ENCODE data around the gene GPR18. TPM values are rescaled to one million over a fixed set of nuclear protein-coding genes. Genes with fewer than 3 reads are reported as not detected.

GPR18 gene
- total RNA-seq, 1 experiment from 2014 or later, result not detected

GRCh38 chr13:99256283-99256682 lies 1.9 kb downstream of the GPR18 start:
- Histone ChIP-seq H3K9me3 (ENCODE audit: insufficient read depth, low read depth) (no peaks in the 10 kb centered on the region), H3K4me1 (replicated peaks; ENCODE audit: insufficient read depth) (no peaks in the 10 kb centered on the region), H3K4me3 (no peak overlapping the region), H3K27me3 (ENCODE audit: insufficient read depth, low read depth) (no peaks in the 10 kb centered on the region), H3K36me3 (ENCODE audit: low read depth) (peaks cover 27% of the 10 kb centered on the region; the same call in 1 of the 2 replicates), H3K9me2 (ENCODE audit: insufficient read depth) (no peaks in the 10 kb centered on the region), H4K20me1 (ENCODE audit: insufficient read depth) (peaks cover 19% of the 10 kb centered on the region; the same call in 1 of the 2 replicates), H2AFZ (no peak overlapping the region), H3F3A (ENCODE audit: insufficient read depth, low read depth) (peaks cover 9% of the 10 kb centered on the region), H3K79me2 (ENCODE audit: low read depth) (peaks cover 7% of the 10 kb centered on the region; the same call in 1 of the 2 replicates), H3K4me2 (no peak overlapping the region), H3K27ac (0 out of 2 replicates have a peak overlapping the region, but pooled peaks have one; percentile 1)
- ChIA-PET CTCF (no interaction called here), POLR2A (ENCODE audit: unreplicated experiment) (interaction anchor here (0.5 kb wide), 1 partner anchor 17 kb away, joined by 3 read pairs; no protein-coding TSS in a partner anchor)
- no peak for TF ChIP-seq CTCF (conservative IDR thresholded peaks at IDR 0.05)
- TF ChIP-seq EZH2 (IDR thresholded peaks at IDR 0.05; ENCODE audit: low read depth), result no peak
- intact Hi-C loops (cut with micrococcal nuclease; ENCODE audit: unreplicated experiment), result no loop called here
- no peak for DNase-seq
- no TSS peak for BruUV-seq (replicated peaks)

GRCh38 chr13:99255271-99255670 lies 2.9 kb downstream of the GPR18 start:
- CTCF ChIA-PET, result no interaction called here
- Histone ChIP-seq H3F3A (ENCODE audit: insufficient read depth, low read depth) (peaks cover 14% of the 10 kb centered on the region), H2AFZ (no peak overlapping the region), H3K4me1 (replicated peaks; ENCODE audit: insufficient read depth) (no peaks in the 10 kb centered on the region), H3K9me2 (ENCODE audit: insufficient read depth) (no peaks in the 10 kb centered on the region), H3K4me3 (no peak overlapping the region), H3K79me2 (ENCODE audit: low read depth) (peaks cover 17% of the 10 kb centered on the region), H3K27me3 (ENCODE audit: insufficient read depth, low read depth) (no peaks in the 10 kb centered on the region), H3K36me3 (ENCODE audit: low read depth) (peaks cover 29% of the 10 kb centered on the region; the same call in 1 of the 2 replicates), H3K27ac (no peak overlapping the region), H3K9me3 (ENCODE audit: insufficient read depth, low read depth) (no peaks in the 10 kb centered on the region), H4K20me1 (ENCODE audit: insufficient read depth) (peaks cover 23% of the 10 kb centered on the region; the same call in 1 of the 2 replicates), H3K4me2 (no peak overlapping the region)
- no TSS peak for BruUV-seq (replicated peaks)
- POLR2A ChIA-PET (ENCODE audit: unreplicated experiment), result interaction anchor here (0.5 kb wide), 1 partner anchor 289 kb away, joined by 3 read pairs; no protein-coding TSS in a partner anchor
- TF ChIP-seq CTCF (conservative IDR thresholded peaks at IDR 0.05), result no peak
- no peak for TF ChIP-seq EZH2 (IDR thresholded peaks at IDR 0.05; ENCODE audit: low read depth)
- no peak for DNase-seq
- intact Hi-C loops (cut with micrococcal nuclease; ENCODE audit: unreplicated experiment), result no loop called here

GRCh38 chr13:99254830-99255229 lies 3.3 kb downstream of the GPR18 start:
- no peak for TF ChIP-seq CTCF (conservative IDR thresholded peaks at IDR 0.05)
- TF ChIP-seq EZH2 (IDR thresholded peaks at IDR 0.05; ENCODE audit: low read depth), result no peak
- ChIA-PET CTCF (no interaction called here), POLR2A (ENCODE audit: unreplicated experiment) (interaction anchor here (0.5 kb wide), 1 partner anchor 289 kb away, joined by 3 read pairs; no protein-coding TSS in a partner anchor)
- H3K4me3 ChIP-seq, result no peak overlapping the region
- H3K27ac ChIP-seq, result no peak overlapping the region
- BruUV-seq (replicated peaks), result no TSS peak
- DNase-seq, result no peak
- no peaks in the 10 kb centered on the region for H3K9me2 ChIP-seq (ENCODE audit: insufficient read depth)
- no peak overlapping the region for H2AFZ ChIP-seq
- H3K9me3 ChIP-seq (ENCODE audit: insufficient read depth, low read depth), result no peaks in the 10 kb centered on the region
- H3K36me3 ChIP-seq (ENCODE audit: low read depth), result peaks cover 31% of the 10 kb centered on the region; the same call in 1 of the 2 replicates
- intact Hi-C loops (cut with micrococcal nuclease; ENCODE audit: unreplicated experiment), result no loop called here
- no peaks in the 10 kb centered on the region for H3K27me3 ChIP-seq (ENCODE audit: insufficient read depth, low read depth)
- H4K20me1 ChIP-seq (ENCODE audit: insufficient read depth), result peaks cover 23% of the 10 kb centered on the region; the same call in 1 of the 2 replicates
- no peaks in the 10 kb centered on the region for H3K4me1 ChIP-seq (replicated peaks; ENCODE audit: insufficient read depth)
- H3F3A ChIP-seq (ENCODE audit: insufficient read depth, low read depth), result peaks cover 14% of the 10 kb centered on the region
- H3K4me2 ChIP-seq, result no peak overlapping the region
- H3K79me2 ChIP-seq (ENCODE audit: low read depth), result peaks cover 18% of the 10 kb centered on the region

Measured in PC-9 (cell line).